GM12892 (cell line): ENCODE results near the gene KLHL30.

Experiments used
- DNase-seq: peaks from one replicate; pipeline ENCODE4 v3.0.0; 2011; ENCODE audit not compliant: insufficient read length
- FAIRE-seq: peaks from 2 replicates; lab custom pipeline; 2011; peaks lifted over from hg19 to GRCh38; lab: Jason Lieb, UNC
- POLR2A ChIP-seq: IDR thresholded peaks from 2 replicates; pipeline ENCODE4 v1.6.1; 2011; ENCODE audit warnings: low read depth, low read length, control low read depth
- POLR2AphosphoS5 ChIP-seq: IDR thresholded peaks from 2 replicates; pipeline ENCODE4 v1.6.1; 2011; ENCODE audit warnings: low read depth, low read length, control low read depth
- TAF1 ChIP-seq: IDR thresholded peaks from 2 replicates; pipeline ENCODE4 v1.6.1; 2011; ENCODE audit warnings: low read depth, mild to moderate bottlenecking, control low read depth, low read length, borderline replicate concordance

KLHL30 gene

GRCh38 chr2:238146884-238147544, 8.5 kb downstream of the KLHL30 start:
- TF ChIP-seq TAF1 (no peak), POLR2A (no peak), POLR2AphosphoS5 (no peak)
- DNase-seq (no peak), FAIRE-seq (no peak)

DNA sequence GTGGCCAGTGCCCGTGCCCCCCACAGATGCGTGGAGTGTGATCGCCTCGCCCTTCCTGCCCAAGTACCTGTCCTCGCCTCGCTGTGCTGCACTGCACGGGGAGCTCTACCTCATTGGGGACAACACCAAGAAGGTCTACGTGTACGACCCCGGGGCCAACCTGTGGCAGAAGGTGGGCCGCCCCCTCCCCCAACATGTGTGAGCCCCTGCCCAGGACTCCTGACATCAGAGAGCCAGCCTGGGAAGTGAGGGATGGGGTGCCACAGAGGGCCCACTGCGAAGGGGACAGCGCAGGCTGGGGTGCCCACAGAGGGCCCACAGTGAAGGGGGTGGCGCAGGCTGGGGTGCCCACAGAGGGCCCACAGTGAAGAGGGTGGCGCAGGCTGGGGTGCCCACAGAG, 10.5 kb downstream of the KLHL30 start:
- FAIRE-seq = no peak
- no peak for DNase-seq
- TF ChIP-seq TAF1 = no peak
- no peak for TF ChIP-seq POLR2A
- no peak for TF ChIP-seq POLR2AphosphoS5

- FAIRE-seq (no peak), DNase-seq (no peak)
- TF ChIP-seq POLR2A (no peak), TAF1 (no peak), POLR2AphosphoS5 (no peak)
These were observed 11.5 kb downstream of the KLHL30 start for GRCh38 chr2:238149841-238150572.

DNA sequence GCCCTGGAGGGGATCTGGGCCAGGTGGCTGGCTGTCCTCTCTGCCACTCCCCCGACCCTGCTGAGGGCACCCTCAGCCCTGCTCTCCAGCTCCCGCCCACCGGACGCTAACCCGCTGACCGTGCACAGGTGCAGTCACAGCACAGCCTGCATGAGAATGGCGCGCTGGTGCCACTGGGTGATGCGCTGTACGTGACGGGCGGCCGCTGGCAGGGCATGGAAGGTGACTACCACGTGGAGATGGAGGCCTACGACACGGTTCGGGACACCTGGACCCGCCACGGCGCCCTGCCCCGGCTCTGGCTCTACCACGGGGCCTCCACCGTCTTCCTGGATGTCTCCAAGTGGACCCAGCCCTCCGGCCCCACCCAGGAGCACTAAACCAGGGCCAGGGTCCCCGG, 12.2 kb downstream of the KLHL30 start:
- FAIRE-seq = no peak

DNA sequence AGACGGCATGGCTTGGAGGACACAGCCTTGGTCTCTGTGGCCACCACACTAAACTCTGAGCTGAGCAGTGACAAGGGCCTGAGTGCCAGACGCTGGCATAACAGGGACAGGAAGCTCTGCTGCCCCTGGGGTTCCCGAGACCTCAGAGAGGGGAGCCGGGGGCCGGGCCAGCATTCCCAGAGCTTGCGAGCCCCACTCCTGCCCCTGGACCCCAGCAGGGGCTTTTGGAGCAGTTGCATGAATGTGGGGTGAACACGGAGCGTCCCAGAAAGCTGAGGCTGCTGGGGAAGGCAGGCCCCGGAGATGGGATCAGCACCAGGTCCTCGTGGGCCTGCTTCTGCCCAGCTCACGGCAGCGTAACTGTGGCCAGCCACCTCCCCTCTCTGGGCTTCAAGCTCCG, 12.7 kb downstream of the KLHL30 start:
- no peak for FAIRE-seq

More for the DNA sequence above, 12.2 kb downstream of the KLHL30 start:
- DNase-seq = no peak
- no peak for TF ChIP-seq POLR2AphosphoS5
- TF ChIP-seq POLR2A = no peak
- TF ChIP-seq TAF1 = no peak

GRCh38 chr2:238151628-238152235, 13.3 kb downstream of the KLHL30 start:
- FAIRE-seq = no peak
- TF ChIP-seq POLR2A = no peak
- TF ChIP-seq TAF1 = no peak
- TF ChIP-seq POLR2AphosphoS5 = no peak
- no peak for DNase-seq

More for the DNA sequence above, 12.7 kb downstream of the KLHL30 start:
- no peak for DNase-seq
- no peak for TF ChIP-seq POLR2A
- TF ChIP-seq TAF1 = no peak
- TF ChIP-seq POLR2AphosphoS5 = no peak

DNA sequence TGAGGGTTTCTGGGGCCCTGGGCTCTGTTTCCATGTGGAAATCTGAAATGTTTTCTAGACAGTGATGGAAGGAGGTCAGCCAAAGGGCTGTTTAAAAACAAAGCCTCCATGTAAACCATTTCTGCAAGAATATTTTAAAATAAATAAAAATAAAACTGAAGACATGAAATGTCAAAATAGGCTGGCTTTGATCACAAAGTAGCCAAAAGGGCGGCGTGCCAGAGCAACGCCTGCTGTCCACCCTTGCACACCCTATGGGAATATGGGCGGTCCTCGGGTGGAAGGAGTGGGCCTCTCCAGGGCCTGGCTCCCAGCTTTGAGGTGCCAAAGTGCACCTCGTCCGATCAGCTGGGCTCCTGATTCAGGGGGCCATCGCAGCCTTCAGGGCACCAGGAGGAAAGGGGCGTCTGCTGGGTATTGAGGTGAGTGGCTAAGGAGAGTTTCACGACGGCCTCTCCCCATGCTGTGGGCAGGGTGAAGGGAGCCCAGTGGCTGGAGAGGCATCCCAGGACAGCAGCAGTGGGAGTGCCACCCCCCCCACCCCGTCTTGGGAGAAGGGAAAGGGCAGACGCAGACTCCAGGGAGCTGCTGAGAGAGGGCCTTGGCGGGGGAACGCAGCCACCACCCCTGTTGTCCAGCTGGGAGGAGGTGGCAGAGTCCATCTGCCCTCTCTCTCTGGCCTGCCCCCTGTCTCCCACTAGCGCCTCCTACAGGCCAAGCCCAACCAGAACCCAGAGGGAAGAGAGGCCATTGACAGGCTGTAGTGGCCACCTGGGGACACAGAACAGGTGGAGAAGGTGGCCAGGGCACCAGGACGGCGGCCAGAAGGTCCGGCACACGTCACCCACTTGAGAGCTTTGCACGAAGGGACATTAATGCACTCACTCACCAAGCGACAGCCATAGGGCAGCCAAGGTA, 14.6 kb downstream of the KLHL30 start:
- FAIRE-seq (no peak), DNase-seq (no peak)
- TF ChIP-seq POLR2AphosphoS5 = no peak
- no peak for TF ChIP-seq TAF1
- no peak for TF ChIP-seq POLR2A

DNA sequence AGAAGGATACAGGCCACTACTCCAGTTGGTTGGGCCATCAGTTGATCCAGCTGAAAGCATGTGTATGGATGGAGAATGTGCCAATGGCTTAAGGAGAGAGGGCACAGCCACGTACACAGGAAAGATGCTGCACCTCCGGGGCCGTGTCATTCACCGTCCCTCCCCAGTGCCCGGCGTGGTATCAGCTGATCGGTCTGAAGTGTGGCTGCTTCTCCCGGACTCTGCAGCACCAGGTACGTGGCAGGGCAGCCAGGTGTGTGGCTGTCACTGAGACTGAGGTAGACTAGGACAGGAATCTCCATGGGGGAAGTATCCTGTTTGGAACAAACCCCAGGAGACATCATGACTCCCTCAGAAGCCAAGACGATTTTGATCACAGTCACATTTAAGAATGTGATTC, 16.1 kb downstream of the KLHL30 start:
- no peak for TF ChIP-seq POLR2AphosphoS5
- no peak for TF ChIP-seq POLR2A
- no peak for TF ChIP-seq TAF1
- DNase-seq (no peak), FAIRE-seq (no peak)

GRCh38 chr2:238155051-238155760, 16.7 kb downstream of the KLHL30 start:
- TF ChIP-seq TAF1 = no peak
- TF ChIP-seq POLR2A = no peak
- TF ChIP-seq POLR2AphosphoS5 = no peak
- FAIRE-seq = no peak
- no peak for DNase-seq

GRCh38 chr2:238155761-238156694, 17.6 kb downstream of the KLHL30 start:
- FAIRE-seq (no peak), DNase-seq (no peak)
- TF ChIP-seq TAF1 = no peak
- TF ChIP-seq POLR2A = no peak
- TF ChIP-seq POLR2AphosphoS5 = no peak
